T-helper 1 cell treated with Interleukin-12 subunit alpha and Interleukin-12 subunit beta and Interleukin-4 antibody, amounts not matched to agents 30 ng/mL and 1 ng/mL, for 36 hours (primary cell): Measurements from ENCODE around the gene VIPAS39. TPM values are rescaled to one million over a fixed set of nuclear protein-coding genes. Genes with fewer than 3 reads are reported as not detected.
"Not testable (repeated sequence)": the region's sequence is repeated elsewhere in the genome, so short reads cannot be mapped to it uniquely, and the experiment has no call there.

Experiments
- intact Hi-C: fragments of 100-400 bp; cut with micrococcal nuclease; formaldehyde crosslinking; loops from one replicate; pipeline ENCODE4 v1.15.1; 2024
- total RNA-seq: library from RNA; stranded (reverse); gene quantifications from 2 replicates; pipeline ENCODE4 v1.2.3, GENCODE V29; 2022

VIPAS39 gene
- total RNA-seq, 1 donor from 2014 or later, result 21.2 TPM

GRCh38 chr14:77470224-77470870 lies 12.9 kb upstream of the VIPAS39 start:
- intact Hi-C loops, result no loop called here

- intact Hi-C loops, result no loop called here
Measured at GRCh38 chr14:77469539-77469938, 12.1 kb upstream of the VIPAS39 start.

DNA sequence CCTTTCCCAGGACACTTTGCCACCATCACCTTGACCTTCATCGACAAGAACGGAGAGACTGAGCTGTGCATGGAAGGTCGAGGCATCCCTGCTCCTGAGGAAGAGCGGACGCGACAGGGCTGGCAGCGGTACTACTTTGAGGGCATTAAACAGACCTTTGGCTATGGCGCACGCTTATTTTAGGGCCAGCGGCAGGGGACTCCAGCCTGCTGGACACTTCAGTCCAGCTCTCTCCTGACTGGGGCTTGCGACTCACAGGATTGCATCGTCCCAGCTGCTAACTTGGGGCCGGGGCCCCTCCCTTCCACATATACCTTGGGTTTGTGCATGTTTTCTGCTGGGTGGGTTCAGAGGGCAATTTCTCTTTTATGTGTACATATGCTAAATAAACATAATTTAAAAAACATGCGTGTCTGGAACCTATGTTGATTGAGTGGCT lies 11.7 kb upstream of the VIPAS39 start:
- intact Hi-C loops, result no loop called here

DNA sequence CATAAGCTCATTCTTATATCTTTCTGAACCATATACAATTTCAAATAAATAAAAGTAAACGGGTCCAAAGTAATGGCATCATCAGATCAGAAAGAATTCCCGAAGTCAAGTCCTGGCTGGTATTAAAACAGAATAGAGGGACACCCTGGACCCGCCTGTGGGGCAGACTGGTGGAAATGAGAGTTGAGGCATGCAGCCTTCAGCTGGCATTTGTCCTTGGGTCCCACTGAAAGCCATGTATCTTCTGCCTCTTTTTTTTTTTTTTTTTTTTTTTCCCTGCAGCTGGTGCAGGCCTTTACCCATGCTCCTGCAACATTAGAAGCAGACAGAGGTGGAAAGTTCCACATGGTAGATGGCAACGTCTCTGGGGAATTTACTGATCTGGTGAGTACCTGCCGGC lies 10.4 kb upstream of the VIPAS39 start:
- intact Hi-C loops, result no loop called here

DNA sequence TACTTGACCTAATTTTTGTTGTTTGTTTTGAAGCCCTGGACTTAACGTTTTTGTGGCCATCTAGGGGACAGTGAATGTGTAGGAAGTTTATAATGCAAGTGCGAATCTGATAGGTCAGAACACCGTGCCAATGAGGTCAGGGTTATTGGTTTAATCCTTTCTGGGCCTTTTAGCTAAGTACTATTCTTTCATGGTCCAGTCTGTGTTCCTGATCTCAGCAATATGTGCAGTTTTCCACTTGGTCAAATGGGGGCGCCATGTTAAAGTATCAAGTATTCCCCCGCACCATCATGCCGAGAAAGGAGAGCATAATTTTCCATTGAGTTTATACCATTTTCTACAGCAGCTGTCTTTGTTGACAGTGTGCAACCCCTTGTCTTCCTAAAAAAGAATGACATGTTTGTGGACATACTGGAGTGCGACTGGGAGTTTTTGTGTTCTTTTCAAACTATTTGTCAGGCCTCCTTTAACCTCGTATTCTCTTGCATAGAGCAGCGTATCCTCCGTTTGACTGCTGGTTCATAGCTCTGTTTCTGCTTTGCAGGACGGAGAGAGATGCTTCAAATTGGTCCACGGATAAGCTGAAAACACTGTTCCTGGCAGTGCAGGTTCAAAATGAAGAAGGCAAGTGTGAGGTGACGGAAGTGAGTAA lies 1.8 kb upstream of the VIPAS39 start:
- intact Hi-C loops, result loop anchor here (2.0 to 5.0 kb wide), 4 partner anchors 418 to 1797 kb away; partner anchors contain the start of genes ERG28, IFT43 and TTLL5

DNA sequence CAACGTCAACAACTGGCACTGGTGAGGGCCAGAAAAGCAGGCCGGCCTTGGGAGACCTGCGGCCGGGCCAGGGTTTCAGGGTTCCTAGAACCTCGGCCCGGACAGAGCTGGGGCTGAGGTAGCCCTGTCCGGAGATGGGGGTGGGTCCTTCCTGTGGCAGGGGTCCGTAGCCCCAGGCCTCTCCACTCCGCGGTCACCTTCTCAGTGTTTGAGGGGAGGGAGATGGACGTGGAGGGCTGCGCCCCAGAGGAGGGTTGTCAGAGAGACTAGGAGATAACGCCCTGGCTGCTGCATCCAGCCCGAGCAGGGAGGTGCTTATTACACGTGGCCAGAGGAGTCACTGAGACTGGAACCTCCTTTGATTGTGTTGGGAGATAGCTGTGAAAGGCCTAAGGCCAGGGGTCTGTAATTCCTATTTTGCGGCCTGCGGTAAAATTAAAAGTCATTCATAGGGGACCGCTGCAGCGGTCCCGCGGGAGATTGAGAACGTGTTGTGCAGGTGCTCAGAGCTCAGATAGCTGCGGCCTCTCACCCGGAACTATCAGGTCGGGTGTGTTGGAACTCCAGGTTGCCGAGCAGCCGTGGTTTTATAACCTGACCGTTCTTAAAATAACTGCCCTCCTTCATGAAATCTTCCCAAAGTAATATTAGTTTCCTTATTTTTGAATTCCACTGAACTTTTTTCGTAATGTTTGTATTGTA lies 999 bp upstream of the VIPAS39 start:
- intact Hi-C loops, result loop anchor here (1.0 to 5.0 kb wide), 5 partner anchors 40 to 1796 kb away; partner anchors contain the start of genes ERG28, IFT43, ISM2 and TTLL5

GRCh38 chr14:77457115-77457521 lies 283 bp downstream of the VIPAS39 start:
- intact Hi-C loops, result loop anchor here (1.0 to 5.0 kb wide), 15 partner anchors 80 to 1795 kb away; partner anchors contain the start of genes ADCK1, ALKBH1, CIPC and ERG28

DNA sequence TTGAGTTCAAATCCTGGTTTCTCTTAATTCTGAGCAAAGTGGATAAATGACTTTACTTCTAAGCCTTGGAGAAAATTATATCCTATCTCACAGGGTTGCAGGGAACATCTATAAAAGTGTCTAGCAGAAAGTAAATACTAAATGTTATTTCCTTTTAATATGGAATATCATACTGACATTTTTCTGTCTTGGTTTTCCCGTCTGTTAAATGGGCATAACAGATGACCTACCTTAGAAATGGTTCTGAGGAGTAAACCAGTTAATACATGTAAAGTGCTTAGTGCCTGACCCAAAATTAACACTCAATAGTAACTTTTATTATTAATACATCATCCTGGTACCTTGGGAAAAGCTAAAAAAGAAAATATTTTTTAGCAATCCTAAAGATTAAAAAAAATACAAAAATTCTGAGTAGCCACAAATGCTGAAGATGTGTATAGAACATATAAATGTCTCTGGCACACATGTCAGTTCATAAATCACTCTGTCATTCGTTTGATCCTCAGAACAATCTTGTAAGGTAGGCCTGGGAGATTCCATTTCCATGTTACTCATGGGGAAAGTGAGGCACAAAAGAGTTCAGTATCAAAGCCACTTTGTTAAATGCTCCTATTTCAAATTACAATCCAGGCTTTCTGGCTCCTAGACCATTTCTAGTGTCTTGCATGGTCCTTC lies 1.3 kb downstream of the VIPAS39 start:
- intact Hi-C loops, result loop anchor here (5.0 kb wide), 3 partner anchors 511 to 1794 kb away; partner anchors contain the start of genes ERG28, IFT43 and TTLL5

DNA sequence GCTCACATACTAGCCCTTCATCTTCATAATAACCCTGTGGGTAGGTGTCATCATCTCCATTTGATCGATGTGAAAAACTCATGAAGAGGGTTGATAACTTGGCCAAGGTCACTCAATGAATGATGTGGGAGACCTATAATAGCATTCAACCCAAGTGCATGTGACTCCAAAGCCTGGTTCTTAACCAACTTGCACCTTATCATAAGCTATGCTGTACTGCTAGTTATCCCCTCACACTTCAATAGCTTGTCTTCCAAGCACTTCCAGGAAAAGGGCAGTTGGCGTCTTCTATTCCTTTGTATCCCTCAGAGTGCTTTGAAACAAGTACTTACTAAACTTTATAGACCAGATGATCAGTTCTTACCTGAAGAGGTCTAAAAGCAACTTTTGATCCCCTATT lies 15.2 kb downstream of the VIPAS39 start:
- intact Hi-C loops, result no loop called here

GRCh38 chr14:77439861-77440260 lies 17.5 kb downstream of the VIPAS39 start:
- intact Hi-C loops, result no loop called here

DNA sequence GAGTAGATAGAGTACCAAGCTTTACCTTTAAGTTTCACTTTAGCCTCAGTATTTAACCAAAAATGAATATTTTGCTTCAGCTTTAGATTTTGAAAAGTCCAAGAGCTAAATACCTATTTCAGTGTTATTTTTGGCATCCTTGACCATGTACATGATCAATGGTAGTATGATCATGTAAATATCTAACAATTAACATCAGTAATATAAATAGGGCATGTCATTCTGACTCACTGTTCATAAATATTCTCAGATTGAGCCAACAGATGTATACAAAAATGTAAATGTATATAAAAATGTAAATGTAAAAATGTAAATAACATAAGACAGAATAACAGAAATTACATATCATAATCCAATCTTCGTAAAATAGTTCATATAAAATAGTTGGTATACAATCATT lies 18.8 kb downstream of the VIPAS39 start:
- intact Hi-C loops, result no loop called here

DNA sequence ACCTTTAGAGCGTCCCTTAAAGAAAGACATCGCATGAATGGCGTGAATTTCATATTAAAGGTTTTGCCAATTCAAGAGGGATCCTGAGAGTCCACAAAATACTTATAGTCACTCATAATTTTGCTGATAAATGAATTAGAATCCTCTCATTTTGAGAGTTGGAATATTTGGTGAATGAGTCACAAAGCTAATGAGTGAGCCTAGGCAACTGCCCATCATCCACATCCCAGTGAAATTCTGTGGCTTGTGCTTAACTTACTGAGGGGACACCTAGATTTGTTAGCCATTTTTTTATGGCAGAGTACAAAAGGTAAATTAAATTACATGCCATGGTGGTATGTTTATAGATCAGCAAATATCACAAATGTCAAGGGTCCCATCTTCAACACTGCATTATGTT lies 21.4 kb downstream of the VIPAS39 start:
- intact Hi-C loops, result no loop called here

DNA sequence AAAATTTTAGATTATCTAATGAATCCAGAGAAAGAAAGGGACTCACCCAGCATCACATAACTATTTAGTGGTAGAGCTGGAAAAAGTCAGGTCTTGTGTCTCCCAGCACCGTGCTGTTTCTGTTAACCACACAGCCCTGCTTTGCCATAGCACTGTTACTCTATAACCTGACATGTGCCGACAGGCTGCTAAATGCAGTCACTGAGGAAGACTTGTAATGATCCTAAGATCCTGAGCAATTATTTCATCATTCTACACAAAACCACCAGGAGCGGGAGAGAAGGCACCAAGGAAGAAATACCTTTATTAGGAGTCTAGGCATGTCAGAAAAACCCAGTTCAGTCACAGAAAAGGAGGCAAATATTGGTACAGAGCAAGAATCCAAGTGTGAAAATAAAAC lies 31.0 kb downstream of the VIPAS39 start:
- intact Hi-C loops, result no loop called here

GRCh38 chr14:77424862-77425261 lies 32.5 kb downstream of the VIPAS39 start:
- intact Hi-C loops, result no loop called here

DNA sequence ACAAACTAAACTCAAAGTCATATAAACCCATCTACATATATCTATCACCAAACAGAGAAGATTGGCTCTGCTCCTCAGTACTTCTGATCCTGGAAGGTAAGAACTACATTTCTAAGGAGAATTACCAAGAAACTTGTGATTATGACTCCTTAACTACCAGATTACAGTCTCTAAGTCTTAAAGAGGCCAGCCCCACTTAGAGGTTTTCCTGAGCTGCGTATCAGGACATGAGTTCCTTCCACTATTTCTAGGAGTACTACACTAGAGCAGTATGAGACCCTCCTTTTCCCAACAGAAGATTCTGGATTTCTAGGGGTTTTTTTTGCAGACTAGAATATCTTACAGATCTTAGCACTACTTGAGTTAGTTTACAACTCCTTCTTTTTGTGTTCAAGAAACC lies 34.0 kb downstream of the VIPAS39 start, which contains the start of gene NOXRED1:
Gene NOXRED1, minus strand, starts transcription at position 101 of the 400 bp plus-strand sequence. CDS start 634 bp downstream, outside the sequence.
- intact Hi-C loops, result no loop called here

- intact Hi-C loops, result no loop called here
Measured at GRCh38 chr14:77421201-77421600, 36.2 kb downstream of the VIPAS39 start.

DNA sequence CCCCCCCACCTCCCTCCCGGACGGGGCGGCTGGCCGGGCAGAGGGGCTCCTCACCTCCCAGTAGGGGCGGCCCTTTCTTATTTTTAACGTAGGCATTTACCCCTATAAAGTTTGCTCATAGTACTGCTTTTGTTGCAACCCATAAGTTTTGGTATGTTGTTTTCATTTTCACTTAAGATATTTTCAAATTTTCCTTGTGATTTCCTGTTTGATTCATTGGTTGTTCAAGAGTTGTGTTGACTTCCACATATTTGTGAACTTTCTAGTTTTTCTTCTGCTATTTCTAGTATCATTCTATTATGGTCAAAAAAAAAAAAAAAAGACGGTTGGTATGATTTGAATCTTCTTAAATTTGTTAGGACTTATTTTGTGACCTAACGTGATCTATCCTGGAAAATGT lies 40.6 kb downstream of the VIPAS39 start:
- intact Hi-C loops, result no loop called here

GRCh38 chr14:77416098-77416497 lies 41.3 kb downstream of the VIPAS39 start:
- intact Hi-C loops, result not testable (repeated sequence)

- intact Hi-C loops, result not testable (repeated sequence)
Measured at GRCh38 chr14:77415403-77416030, 41.9 kb downstream of the VIPAS39 start.

GRCh38 chr14:77409131-77409533 lies 48.3 kb downstream of the VIPAS39 start:
- intact Hi-C loops, result no loop called here

GRCh38 chr14:77407158-77407557 lies 50.2 kb downstream of the VIPAS39 start:
- intact Hi-C loops, result no loop called here
